ENCODE data around the gene HID1. TPM values are rescaled to one million over a fixed set of nuclear protein-coding genes. Genes with fewer than 3 reads are reported as not detected.

The HID1 gene
- total and polyA plus RNA-seq, 2 donors (not counting 1 experiment from before 2014, with no cell fraction given): 3.9 to 4.0 TPM

GRCh38 chr17:74903034-74903433, 69.5 kb downstream of the HID1 start:
- ChIA-PET CTCF (no interaction called here), POLR2A (no interaction called here)
- DNase-seq: no peak
- no peak overlapping the region for H2AFZ ChIP-seq (ENCODE audit: insufficient read depth, low read depth, low read length, poor library complexity, severe bottlenecking)
- H3K27me3 ChIP-seq (replicated peaks in 1 of 4; ENCODE audit: control extremely low read depth in 1 of 4, control insufficient read depth in 3 of 4, insufficient read depth in 4 of 4, low read length in 3 of 4): peaks cover 0 to 22% (median 2%) of the 10 kb centered on the region in 4 experiments
- no peaks in the 10 kb centered on the region for H4K20me1 ChIP-seq (ENCODE audit: control insufficient read depth, insufficient read depth, low read length, poor library complexity, severe bottlenecking)
- 94% methylated on average over 6 of the region's 9 CpGs for WGBS (ENCODE audit: insufficient coverage)
- Mint-ChIP-seq H3K9me3 (ENCODE audit: insufficient read depth) (no peaks in the 10 kb centered on the region), H3K4me3 (no peak overlapping the region), H3K27ac (no peak overlapping the region), H3K27me3 (peaks cover 29% of the 10 kb centered on the region), H3K4me1 (no peaks in the 10 kb centered on the region)
- no peak overlapping the region for H3K27ac ChIP-seq (ENCODE audit: low read length in 2 of 2)
- H3K4me3 ChIP-seq (ENCODE audit: control extremely low read depth in 1 of 5, extremely low read depth in 1 of 5, insufficient read depth in 1 of 5, low read depth in 2 of 5, low read length in 4 of 5): no peak overlapping the region
- no peaks in the 10 kb centered on the region for H3K36me3 ChIP-seq (replicated peaks in 1 of 2; ENCODE audit: control extremely low read depth in 1 of 2, control insufficient read depth in 1 of 2, extremely low read depth in 1 of 2, insufficient read depth in 2 of 2, low read length in 1 of 2)
- intact Hi-C loops (cut with micrococcal nuclease): no loop called here
- no peak for ATAC-seq (ENCODE audit: low read depth)
- H3K4me1 ChIP-seq (ENCODE audit: control insufficient read depth in 2 of 2, insufficient read depth in 2 of 2, low read length in 2 of 2): no peaks in the 10 kb centered on the region
- H3K4me2 ChIP-seq (replicated peaks; ENCODE audit: low read depth, low read length, poor library complexity, severe bottlenecking): no peak overlapping the region
- no peaks in the 10 kb centered on the region for H3K79me2 ChIP-seq (ENCODE audit: control insufficient read depth, insufficient read depth, low read length)
- no peak overlapping the region for H3K9ac ChIP-seq (ENCODE audit: low read length)
- H3K9me3 ChIP-seq (ENCODE audit: control extremely low read depth in 1 of 3, control insufficient read depth in 2 of 3, insufficient read depth in 1 of 3, low read length in 2 of 3): no peaks in the 10 kb centered on the region
- TF ChIP-seq EZH2 (IDR thresholded peaks at IDR 0.05; ENCODE audit: borderline replicate concordance, insufficient read depth, low read depth, low read length, poor library complexity, severe bottlenecking): no peak
- TF ChIP-seq CTCF (IDR thresholded peaks at IDR 0.05): no peak

- Histone ChIP-seq H4K20me1 (ENCODE audit: control insufficient read depth, insufficient read depth, low read length, poor library complexity, severe bottlenecking) (no peaks in the 10 kb centered on the region), H3K9ac (ENCODE audit: low read length) (no peak overlapping the region), H3K4me1 (ENCODE audit: control insufficient read depth in 2 of 2, insufficient read depth in 2 of 2, low read length in 2 of 2) (no peaks in the 10 kb centered on the region), H3K4me3 (ENCODE audit: control extremely low read depth in 1 of 5, extremely low read depth in 1 of 5, insufficient read depth in 1 of 5, low read depth in 2 of 5, low read length in 4 of 5) (no peak overlapping the region), H3K36me3 (replicated peaks in 1 of 2; ENCODE audit: control extremely low read depth in 1 of 2, control insufficient read depth in 1 of 2, extremely low read depth in 1 of 2, insufficient read depth in 2 of 2, low read length in 1 of 2) (no peaks in the 10 kb centered on the region), H2AFZ (ENCODE audit: insufficient read depth, low read depth, low read length, poor library complexity, severe bottlenecking) (no peak overlapping the region), H3K4me2 (replicated peaks; ENCODE audit: low read depth, low read length, poor library complexity, severe bottlenecking) (no peak overlapping the region), H3K27ac (ENCODE audit: low read length in 2 of 2) (no peak overlapping the region), H3K79me2 (ENCODE audit: control insufficient read depth, insufficient read depth, low read length) (no peaks in the 10 kb centered on the region), H3K9me3 (ENCODE audit: control extremely low read depth in 1 of 3, control insufficient read depth in 2 of 3, insufficient read depth in 1 of 3, low read length in 2 of 3) (no peaks in the 10 kb centered on the region), H3K27me3 (replicated peaks in 1 of 4; ENCODE audit: control extremely low read depth in 1 of 4, control insufficient read depth in 3 of 4, insufficient read depth in 4 of 4, low read length in 3 of 4) (peaks cover 0 to 23% (median 2%) of the 10 kb centered on the region in 4 experiments)
- H3K4me3 Mint-ChIP-seq: no peak overlapping the region
- no peak for TF ChIP-seq CTCF (IDR thresholded peaks at IDR 0.05)
- TF ChIP-seq EZH2 (IDR thresholded peaks at IDR 0.05; ENCODE audit: borderline replicate concordance, insufficient read depth, low read depth, low read length, poor library complexity, severe bottlenecking): no peak
- no peak overlapping the region for H3K27ac Mint-ChIP-seq
- no peaks in the 10 kb centered on the region for H3K9me3 Mint-ChIP-seq (ENCODE audit: insufficient read depth)
- no peaks in the 10 kb centered on the region for H3K4me1 Mint-ChIP-seq
- ATAC-seq (ENCODE audit: low read depth) (no peak), DNase-seq (no peak)
- WGBS (ENCODE audit: insufficient coverage): 55% methylated on average over 6 of the region's 14 CpGs
- H3K27me3 Mint-ChIP-seq: peaks cover 30% of the 10 kb centered on the region
- intact Hi-C loops (cut with micrococcal nuclease): no loop called here
- ChIA-PET CTCF (no interaction called here), POLR2A (no interaction called here)
Measured at GRCh38 chr17:74901353-74902135, 71.0 kb downstream of the HID1 start.

All from B cell (primary cell).